Measurements from ENCODE around the gene SND1.

GRCh38 chr7:128066395-128066794, 414.4 kb downstream of the SND1 start:
- no peak for TF ChIP-seq CSRNP3 (CRISPR knock-in tag; IDR thresholded peaks at IDR 0.05)
- TF ChIP-seq ISL1 (CRISPR knock-in tag; IDR thresholded peaks at IDR 0.05), result no peak
- TF ChIP-seq TSHZ2 (CRISPR knock-in tag; IDR thresholded peaks at IDR 0.05), result no peak
- no peak for TF ChIP-seq ZFP3 (CRISPR knock-in tag; IDR thresholded peaks at IDR 0.05)
- TF ChIP-seq CREB5 (CRISPR knock-in tag; IDR thresholded peaks at IDR 0.05; ENCODE audit: low read depth), result no peak
- TF ChIP-seq SNAI2 (CRISPR knock-in tag; IDR thresholded peaks at IDR 0.05), result no peak
- no peak for TF ChIP-seq RARB (CRISPR knock-in tag; IDR thresholded peaks at IDR 0.05)
